Kidney (tissue), 14 donors: ENCODE results near the gene ANGPTL1. TPM values are rescaled to one million over a fixed set of nuclear protein-coding genes. Genes with fewer than 3 reads are reported as not detected.

Experiments used
- DNase-seq, 5 donors: peaks; one replicate each; pipeline ENCODE4 v3.0.0-alpha.2; 2013 to 2020
- FAIRE-seq: peaks from 2 replicates; lab custom pipeline; 2012; peaks lifted over from hg19 to GRCh38; lab: Jason Lieb, UNC
- H3K27ac ChIP-seq, 2 donors: one replicate each; pipeline ENCODE4 v1.7.0; 2013; ENCODE audit warnings: low read depth in 2 of 2, low read length in 2 of 2, inconsistent platforms in 1 of 2
- H3K27me3 ChIP-seq: one replicate; pipeline ENCODE4 v1.7.1; 2013; ENCODE audit warnings: low read length, inconsistent platforms; ENCODE audit not compliant: control insufficient read depth, insufficient read depth
- H3K36me3 ChIP-seq, 3 donors: one replicate each; pipeline versions ENCODE4 v1.7.0 to v1.7.1; 2013; ENCODE audit warnings: low read length in 3 of 3, control low read depth in 1 of 3, inconsistent platforms in 1 of 3; ENCODE audit not compliant: insufficient read depth in 3 of 3, control insufficient read depth in 2 of 3
- H3K4me1 ChIP-seq, 3 donors: one replicate each; pipeline versions ENCODE4 v1.7.0 to v1.7.1; 2013; ENCODE audit warnings: low read length in 3 of 3, inconsistent platforms in 1 of 3, low read depth in 1 of 3; ENCODE audit not compliant: control insufficient read depth in 2 of 3, insufficient read depth in 2 of 3
- H3K4me3 ChIP-seq, 3 donors: one replicate each; pipeline versions ENCODE4 v1.7.0 to v1.8.1; 2013; ENCODE audit warnings: low read length in 3 of 3, control low read depth in 1 of 3, inconsistent platforms in 1 of 3
- H3K9ac ChIP-seq, 3 donors: one replicate each; pipeline versions ENCODE4 v1.7.0 to v1.7.1; 2013; ENCODE audit warnings: low read length in 3 of 3, control low read depth in 1 of 3, inconsistent platforms in 1 of 3
- H3K9me3 ChIP-seq, 3 donors: one replicate each; pipeline versions ENCODE4 v1.7.0 to v1.7.1; 2013; ENCODE audit warnings: low read length in 3 of 3, control low read depth in 1 of 3, inconsistent platforms in 1 of 3; ENCODE audit not compliant: control insufficient read depth in 2 of 3, insufficient read depth in 1 of 3
- intact Hi-C: fragments of 100-400 bp; cut with DNase I; formaldehyde crosslinking; loops from one replicate; pipeline ENCODE4 v1.11.1; 2022
- polyA plus RNA-seq: library from polyadenylated mRNA; stranded (reverse); fragments of 350-450 nt; fragmentation: Illumina TruSeq; extraction: RNeasy Lipid Tissue Mini Kit (QIAGEN cat#74804); gene quantifications from one replicate; pipeline ENCODE4 v1.2.3, GENCODE V29; 2014; ENCODE audit warnings: low read depth, low replicate concordance; ENCODE audit not compliant: insufficient read depth
- total RNA-seq: library from RNA; stranded (reverse); fragmentation: NEBNext Ultra II Directional; extraction: Animal tissue kit (Norgen Biotek cat#: 25700); gene quantifications from one replicate; pipeline ENCODE4 v1.2.1, GENCODE V29; 2021
- TF ChIP-seq, protein P1 (sequence below): IDR thresholded peaks from 3 replicates; pipeline ENCODE4 v1.5.1; 2012; ENCODE audit warnings: mild to moderate bottlenecking, moderate library complexity, borderline replicate concordance; ENCODE audit not compliant: insufficient read depth; ENCODE audit errors: extremely low read depth
- donor health status: control.
- donor health status: control.
- donor health status: control.
- donor health status: control.
- donor health status: control.
- donor health status: DM: yes; HTN: yes; CAD: no.
- donor health status: Normal renal cell carcinoma (clear cell type).

The ANGPTL1 gene
- total and polyA plus RNA-seq, 2 donors from 2014 or later: 8.2 to 24.5 TPM

DNA sequence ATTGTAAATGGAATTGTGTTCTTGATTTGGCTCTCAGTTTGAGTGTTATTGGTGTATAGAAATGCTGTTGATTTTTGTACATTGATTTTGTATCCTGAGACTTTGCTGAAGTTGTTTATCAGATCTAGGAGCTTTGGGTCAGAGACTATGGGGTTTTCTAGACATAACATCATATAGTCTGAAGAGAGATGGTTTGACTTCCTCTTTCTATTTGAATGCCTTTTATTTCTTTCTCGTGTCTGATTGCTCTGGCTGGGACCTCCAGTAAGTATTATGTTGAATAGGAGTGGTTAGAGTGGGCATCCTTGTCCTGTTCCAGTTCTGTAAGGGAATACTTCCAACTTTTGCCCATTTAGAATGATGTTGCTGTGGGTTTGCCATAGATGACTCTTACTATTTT, 39.1 kb upstream of the ANGPTL1 start:
- intact Hi-C loops: no loop called here
- no peak for FAIRE-seq
- TF ChIP-seq, protein P1, sequence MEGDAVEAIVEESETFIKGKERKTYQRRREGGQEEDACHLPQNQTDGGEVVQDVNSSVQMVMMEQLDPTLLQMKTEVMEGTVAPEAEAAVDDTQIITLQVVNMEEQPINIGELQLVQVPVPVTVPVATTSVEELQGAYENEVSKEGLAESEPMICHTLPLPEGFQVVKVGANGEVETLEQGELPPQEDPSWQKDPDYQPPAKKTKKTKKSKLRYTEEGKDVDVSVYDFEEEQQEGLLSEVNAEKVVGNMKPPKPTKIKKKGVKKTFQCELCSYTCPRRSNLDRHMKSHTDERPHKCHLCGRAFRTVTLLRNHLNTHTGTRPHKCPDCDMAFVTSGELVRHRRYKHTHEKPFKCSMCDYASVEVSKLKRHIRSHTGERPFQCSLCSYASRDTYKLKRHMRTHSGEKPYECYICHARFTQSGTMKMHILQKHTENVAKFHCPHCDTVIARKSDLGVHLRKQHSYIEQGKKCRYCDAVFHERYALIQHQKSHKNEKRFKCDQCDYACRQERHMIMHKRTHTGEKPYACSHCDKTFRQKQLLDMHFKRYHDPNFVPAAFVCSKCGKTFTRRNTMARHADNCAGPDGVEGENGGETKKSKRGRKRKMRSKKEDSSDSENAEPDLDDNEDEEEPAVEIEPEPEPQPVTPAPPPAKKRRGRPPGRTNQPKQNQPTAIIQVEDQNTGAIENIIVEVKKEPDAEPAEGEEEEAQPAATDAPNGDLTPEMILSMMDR: no peak

DNA sequence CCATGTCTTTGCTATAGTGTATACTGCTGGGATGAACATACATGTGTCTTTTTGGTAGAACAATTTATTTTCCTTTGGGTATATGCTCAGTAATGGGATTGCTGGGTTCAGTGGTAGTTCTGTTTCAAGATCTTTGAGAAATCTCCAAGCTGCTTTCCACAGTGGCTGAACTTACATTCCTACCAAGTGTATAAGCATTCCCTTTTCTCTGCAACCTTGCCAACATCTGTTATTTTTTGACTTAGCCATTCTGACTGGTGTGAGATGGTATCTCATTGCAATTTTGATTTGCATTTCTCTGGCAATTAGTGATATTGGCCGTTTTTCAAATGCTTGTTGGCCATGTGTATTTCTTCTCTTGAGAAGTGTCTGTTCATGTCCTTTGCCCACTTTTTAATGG, 37.5 kb upstream of the ANGPTL1 start:
- DNase-seq: no peak
- H3K27ac ChIP-seq: no peak overlapping the region
- no peak for FAIRE-seq
- TF ChIP-seq, protein P1: no peak
- H3K27me3 ChIP-seq: no peaks in the 10 kb centered on the region
- H3K4me3 ChIP-seq: no peak overlapping the region
- peaks cover 0 to 3% (median 0%) of the 10 kb centered on the region in 3 donors for H3K36me3 ChIP-seq
- intact Hi-C loops: no loop called here
- no peak overlapping the region for H3K9ac ChIP-seq
- no peaks in the 10 kb centered on the region for H3K9me3 ChIP-seq
- no peaks in the 10 kb centered on the region for H3K4me1 ChIP-seq

More for the DNA sequence above, 39.1 kb upstream of the ANGPTL1 start:
- Histone ChIP-seq H3K9ac (no peak overlapping the region), H3K4me3 (no peak overlapping the region), H3K27me3 (no peaks in the 10 kb centered on the region), H3K4me1 (no peaks in the 10 kb centered on the region), H3K9me3 (no peaks in the 10 kb centered on the region), H3K27ac (no peak overlapping the region), H3K36me3 (peaks cover 0 to 3% (median 0%) of the 10 kb centered on the region in 3 donors)
- DNase-seq: no peak

DNA sequence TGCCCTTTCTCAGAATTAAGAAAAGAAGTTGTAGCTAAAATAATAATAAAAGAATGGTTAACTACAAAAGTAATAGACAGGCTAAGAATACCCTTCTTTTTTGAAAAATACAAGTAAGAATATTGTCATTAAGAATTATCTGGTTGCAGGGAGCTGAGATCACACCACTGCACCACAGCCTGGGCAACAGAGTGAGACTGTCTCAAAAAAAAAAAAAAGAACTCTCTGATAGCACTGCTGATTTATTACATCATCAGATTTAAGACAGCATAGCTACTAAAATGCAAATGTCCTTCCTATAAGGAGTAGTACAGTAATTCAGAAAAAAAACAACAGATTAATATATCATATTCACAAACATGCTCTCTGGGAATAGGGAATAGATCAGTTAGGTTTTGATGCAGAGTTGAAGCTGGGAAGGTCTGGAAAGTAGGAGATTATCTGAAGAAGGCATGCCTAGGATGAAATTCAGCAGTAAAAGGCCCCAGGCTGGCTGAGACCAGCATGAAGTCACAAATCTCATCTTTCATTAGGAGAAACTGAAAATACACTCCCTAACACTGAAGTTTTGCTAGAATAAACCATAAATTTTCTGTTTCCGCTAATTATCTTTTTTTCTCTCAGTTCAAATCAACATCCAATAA, 30.7 kb upstream of the ANGPTL1 start:
- Histone ChIP-seq H3K9ac (no peak overlapping the region), H3K9me3 (no peaks in the 10 kb centered on the region), H3K27me3 (no peaks in the 10 kb centered on the region), H3K27ac (no peak overlapping the region), H3K4me3 (no peak overlapping the region), H3K4me1 (no peaks in the 10 kb centered on the region), H3K36me3 (no peaks in the 10 kb centered on the region)
- FAIRE-seq (no peak), DNase-seq (no peak)
- intact Hi-C loops: no loop called here
- TF ChIP-seq, protein P1: no peak
